ENCODE results near the gene VPS25. TPM values are rescaled to one million over a fixed set of nuclear protein-coding genes. Genes with fewer than 3 reads are reported as not detected.
"Not testable (repeated sequence)": the region's sequence is repeated elsewhere in the genome, so short reads cannot be mapped to it uniquely, and the experiment has no call there.

The VPS25 gene
- total RNA-seq, 1 donor from 2014 or later: 59.4 TPM

DNA sequence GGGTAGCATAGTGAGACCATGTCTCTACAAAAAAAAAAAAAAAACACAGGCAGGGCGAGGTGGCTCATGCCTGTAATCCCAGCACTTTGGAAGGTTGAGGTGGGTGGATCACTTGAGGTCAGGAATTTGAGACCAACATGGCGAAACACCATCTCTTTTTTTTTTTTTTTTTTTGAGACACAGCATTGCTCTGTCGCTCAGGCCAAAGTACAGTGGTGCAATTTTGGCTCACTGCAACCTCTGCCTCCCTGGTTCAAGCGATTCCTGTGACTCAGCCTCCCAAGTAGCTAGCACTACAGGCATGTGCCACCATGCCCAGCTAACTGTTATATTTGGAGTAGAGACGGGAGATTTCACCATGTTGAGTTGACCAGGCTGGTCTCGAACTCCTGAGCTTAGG lies 7.1 kb upstream of the VPS25 start:
- Mint-ChIP-seq H3K27me3 (ENCODE audit: low read depth) (peaks cover 32% of the 10 kb centered on the region), H3K27ac (no peak overlapping the region), H3K36me3 (no peaks in the 10 kb centered on the region), H3K4me3 (no peak overlapping the region), H3K9me3 (no peaks in the 10 kb centered on the region), H3K4me1 (peaks cover 19% of the 10 kb centered on the region)
- TF ChIP-seq, protein P1, sequence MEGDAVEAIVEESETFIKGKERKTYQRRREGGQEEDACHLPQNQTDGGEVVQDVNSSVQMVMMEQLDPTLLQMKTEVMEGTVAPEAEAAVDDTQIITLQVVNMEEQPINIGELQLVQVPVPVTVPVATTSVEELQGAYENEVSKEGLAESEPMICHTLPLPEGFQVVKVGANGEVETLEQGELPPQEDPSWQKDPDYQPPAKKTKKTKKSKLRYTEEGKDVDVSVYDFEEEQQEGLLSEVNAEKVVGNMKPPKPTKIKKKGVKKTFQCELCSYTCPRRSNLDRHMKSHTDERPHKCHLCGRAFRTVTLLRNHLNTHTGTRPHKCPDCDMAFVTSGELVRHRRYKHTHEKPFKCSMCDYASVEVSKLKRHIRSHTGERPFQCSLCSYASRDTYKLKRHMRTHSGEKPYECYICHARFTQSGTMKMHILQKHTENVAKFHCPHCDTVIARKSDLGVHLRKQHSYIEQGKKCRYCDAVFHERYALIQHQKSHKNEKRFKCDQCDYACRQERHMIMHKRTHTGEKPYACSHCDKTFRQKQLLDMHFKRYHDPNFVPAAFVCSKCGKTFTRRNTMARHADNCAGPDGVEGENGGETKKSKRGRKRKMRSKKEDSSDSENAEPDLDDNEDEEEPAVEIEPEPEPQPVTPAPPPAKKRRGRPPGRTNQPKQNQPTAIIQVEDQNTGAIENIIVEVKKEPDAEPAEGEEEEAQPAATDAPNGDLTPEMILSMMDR (IDR thresholded peaks at IDR 0.05; ENCODE audit: unreplicated experiment): no peak
- DNase-seq (ENCODE audit: low spot score in 2 of 2, unreplicated experiment in 2 of 2): no peak

DNA sequence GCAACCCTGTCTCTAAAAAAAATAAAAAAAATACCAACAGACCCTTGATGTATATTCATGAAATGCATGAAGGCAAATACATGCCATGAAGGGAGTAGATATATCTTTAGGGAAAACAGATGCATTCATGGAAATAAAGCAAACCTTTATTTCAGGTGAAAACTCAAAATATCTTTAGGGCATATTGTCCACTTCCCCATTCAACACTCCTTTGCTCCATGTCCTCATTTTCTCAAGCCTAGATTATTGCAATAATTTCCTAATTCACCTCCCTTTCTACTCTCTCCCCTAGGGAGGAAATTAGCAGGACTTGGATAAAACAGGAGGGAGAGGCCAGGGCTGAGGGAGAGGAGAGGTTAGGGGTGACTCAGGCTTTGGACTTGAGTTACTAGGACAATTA lies 5.7 kb upstream of the VPS25 start:
- H3K36me3 Mint-ChIP-seq: no peaks in the 10 kb centered on the region
- no peak for DNase-seq (ENCODE audit: low spot score in 2 of 2, unreplicated experiment in 2 of 2)
- TF ChIP-seq, protein P1 (IDR thresholded peaks at IDR 0.05; ENCODE audit: unreplicated experiment): no peak
- H3K27ac Mint-ChIP-seq: no peak overlapping the region
- H3K27me3 Mint-ChIP-seq (ENCODE audit: low read depth): peaks cover 22% of the 10 kb centered on the region
- H3K4me1 Mint-ChIP-seq: peaks cover 10% of the 10 kb centered on the region
- H3K9me3 Mint-ChIP-seq: no peaks in the 10 kb centered on the region
- no peak overlapping the region for H3K4me3 Mint-ChIP-seq

DNA sequence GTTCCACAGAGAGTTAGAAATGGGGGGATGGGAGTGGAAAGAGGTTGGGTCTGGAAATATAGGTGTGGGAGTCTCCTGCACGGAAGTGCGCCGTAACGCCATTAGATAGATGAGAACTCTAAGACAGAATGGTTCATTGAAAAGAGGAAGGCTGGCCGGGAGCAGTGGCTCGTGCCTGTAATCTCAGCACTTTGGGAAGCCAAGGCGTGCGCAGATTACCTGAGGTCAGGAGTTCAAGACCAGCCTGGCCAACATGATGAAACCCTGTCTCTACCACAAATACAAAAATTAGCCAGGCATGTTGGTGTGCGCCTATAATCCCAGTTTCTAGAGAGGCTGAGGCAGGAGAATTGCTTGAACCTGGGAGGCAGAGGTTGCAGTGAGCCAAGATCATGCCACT lies 5.2 kb upstream of the VPS25 start:
- not testable (repeated sequence) for H3K27ac Mint-ChIP-seq; H3K4me3 Mint-ChIP-seq; H3K4me1 Mint-ChIP-seq; DNase-seq (ENCODE audit: low spot score in 2 of 2, unreplicated experiment in 2 of 2); H3K9me3 Mint-ChIP-seq; H3K36me3 Mint-ChIP-seq
- H3K27me3 Mint-ChIP-seq (ENCODE audit: low read depth): peaks cover 17% of the 10 kb centered on the region

DNA sequence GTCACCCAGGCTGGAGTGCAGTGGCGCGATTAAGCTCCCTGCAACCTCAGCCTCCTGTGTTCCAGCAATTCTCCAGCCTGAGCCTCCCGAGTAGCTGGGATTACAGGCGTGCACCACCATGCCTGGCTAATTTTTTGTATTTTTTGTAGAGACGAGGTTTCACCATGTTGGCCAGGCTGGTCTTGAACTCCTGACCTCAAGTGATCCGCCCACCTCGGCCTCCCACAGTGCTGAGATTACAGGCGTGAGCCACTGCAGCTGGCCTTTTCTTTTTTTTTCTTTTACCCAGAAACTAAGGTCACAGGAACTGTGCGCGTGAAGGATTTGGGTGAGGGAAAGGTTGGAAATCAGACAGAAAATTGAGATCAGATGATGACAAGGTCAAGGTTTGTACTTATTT lies 3.3 kb upstream of the VPS25 start:
- H3K4me1 Mint-ChIP-seq: peaks cover 12% of the 10 kb centered on the region
- H3K27me3 Mint-ChIP-seq (ENCODE audit: low read depth): peaks cover 13% of the 10 kb centered on the region
- not testable (repeated sequence) for H3K36me3 Mint-ChIP-seq; DNase-seq (ENCODE audit: low spot score in 2 of 2, unreplicated experiment in 2 of 2); H3K4me3 Mint-ChIP-seq; H3K27ac Mint-ChIP-seq; H3K9me3 Mint-ChIP-seq

DNA sequence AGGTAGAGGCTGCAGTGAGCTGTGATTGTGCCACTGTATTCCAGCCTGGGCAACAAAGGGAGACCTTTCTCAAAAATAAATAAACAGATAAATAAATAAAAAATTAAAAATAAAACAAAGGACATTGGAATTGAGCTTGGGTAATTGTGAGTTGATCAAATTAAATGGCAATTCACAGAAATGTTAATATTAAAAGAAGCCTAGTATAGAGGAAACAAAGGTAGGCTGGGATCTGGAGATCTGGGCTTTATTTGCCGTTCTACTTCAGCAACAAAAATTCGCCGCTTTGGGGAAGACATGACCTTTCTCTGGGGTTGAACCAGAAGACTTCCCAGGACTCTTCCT lies 332 bp upstream of the VPS25 start:
- peaks cover 6% of the 10 kb centered on the region for H3K36me3 Mint-ChIP-seq
- H3K4me3 Mint-ChIP-seq: peak overlapping the region; percentile 99
- peaks cover 2% of the 10 kb centered on the region for H3K27me3 Mint-ChIP-seq (ENCODE audit: low read depth)
- H3K9me3 Mint-ChIP-seq: no peaks in the 10 kb centered on the region
- H3K4me1 Mint-ChIP-seq: peaks cover 12% of the 10 kb centered on the region
- no peak for DNase-seq (ENCODE audit: low spot score in 2 of 2, unreplicated experiment in 2 of 2)
- H3K27ac Mint-ChIP-seq: peak overlapping the region; percentile 99
- TF ChIP-seq, protein P1 (IDR thresholded peaks at IDR 0.05; ENCODE audit: unreplicated experiment): no peak

DNA sequence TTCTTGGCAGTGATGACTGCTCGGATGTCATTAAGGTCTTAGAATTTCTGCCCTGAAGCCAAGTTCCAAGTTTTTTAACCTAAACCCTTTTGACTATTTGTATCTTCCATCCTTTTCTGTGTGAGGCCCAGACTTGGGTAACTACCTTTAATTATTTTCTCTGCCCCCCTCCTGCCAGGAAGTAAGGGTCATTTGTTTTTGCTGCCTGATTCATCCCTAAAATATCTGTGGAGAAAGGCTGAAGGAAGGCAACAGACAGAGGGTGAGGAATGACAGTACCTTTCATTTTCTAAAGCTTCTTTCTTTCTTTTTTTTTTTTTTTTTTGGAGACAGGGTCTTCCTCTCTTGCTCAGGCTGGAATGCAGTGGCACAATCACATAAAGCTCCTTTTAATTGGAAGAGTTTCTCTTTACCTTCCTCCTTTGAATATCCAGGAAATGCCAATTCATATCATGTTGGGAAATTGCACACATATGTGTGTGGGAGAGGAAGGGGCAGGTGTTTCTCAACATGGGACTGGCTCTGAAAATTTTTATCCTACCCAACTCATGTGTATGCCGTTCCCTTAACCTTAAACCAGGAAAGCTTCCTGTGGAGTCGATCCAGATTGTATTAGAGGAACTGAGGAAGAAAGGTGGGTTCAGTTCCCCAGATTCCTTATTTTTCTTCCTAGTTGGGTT lies 957 bp downstream of the VPS25 start:
- DNase-seq (ENCODE audit: low spot score in 2 of 2, unreplicated experiment in 2 of 2): no peak
- peaks cover 10% of the 10 kb centered on the region for H3K36me3 Mint-ChIP-seq
- H3K27ac Mint-ChIP-seq: peak overlapping the region; percentile 99
- peak overlapping the region; percentile 99 for H3K4me3 Mint-ChIP-seq
- H3K9me3 Mint-ChIP-seq: no peaks in the 10 kb centered on the region
- H3K4me1 Mint-ChIP-seq: peaks cover 12% of the 10 kb centered on the region
- no peaks in the 10 kb centered on the region for H3K27me3 Mint-ChIP-seq (ENCODE audit: low read depth)
- TF ChIP-seq, protein P1 (IDR thresholded peaks at IDR 0.05; ENCODE audit: unreplicated experiment): no peak

All from mesothelial cell of epicardium (in vitro differentiated cells).